MM.1S (cell line): Measurements from ENCODE around the gene PTCHD4.

Source experiments
- DNase-seq: peaks from one replicate; pipeline ENCODE4 v3.0.0-alpha.2; 2015
- H2AFZ ChIP-seq: fragments of 300-600 bp; sonication (generic); 2 replicates; pipeline ENCODE4 v1.6.0; 2016; ENCODE audit warnings: antibody characterized with exemption, low read length
- H3F3A ChIP-seq: fragments of 300-600 bp; sonication (generic); 2 replicates; pipeline ENCODE4 v1.6.1; 2016; ENCODE audit warnings: mild to moderate bottlenecking, antibody characterized with exemption, low read length, moderate library complexity, mixed read lengths; ENCODE audit not compliant: insufficient read depth
- H3K27ac ChIP-seq: fragments of 300-600 bp; sonication (generic); 2 replicates; pipeline ENCODE4 v1.5.1; 2016; ENCODE audit warnings: mild to moderate bottlenecking, low read length
- H3K27me3 ChIP-seq: fragments of 300-600 bp; sonication (generic); replicated peaks from 2 replicates; pipeline ENCODE4 v1.6.0; 2016; ENCODE audit warnings: low read length; ENCODE audit not compliant: insufficient read depth
- H3K36me3 ChIP-seq: fragments of 300-600 bp; sonication (generic); replicated peaks from 2 replicates; pipeline ENCODE4 v1.6.1; 2016; ENCODE audit warnings: mild to moderate bottlenecking, low read length, mixed read lengths; ENCODE audit not compliant: insufficient read depth
- H3K4me1 ChIP-seq: fragments of 300-600 bp; sonication (generic); 2 replicates; pipeline ENCODE4 v1.6.1; 2016; ENCODE audit warnings: low read length, mixed read lengths
- H3K4me2 ChIP-seq: fragments of 300-600 bp; sonication (generic); 2 replicates; pipeline ENCODE4 v1.6.0; 2016; ENCODE audit warnings: low read depth, low read length
- H3K4me3 ChIP-seq: fragments of 300-600 bp; sonication (generic); 2 replicates; pipeline ENCODE4 v1.5.1; 2016; ENCODE audit warnings: low read length, mixed read lengths
- H3K79me2 ChIP-seq: fragments of 300-600 bp; sonication (generic); 2 replicates; pipeline ENCODE4 v1.6.1; 2016; ENCODE audit warnings: mixed run types, low read length, mixed read lengths
- H3K9ac ChIP-seq: fragments of 300-600 bp; sonication (generic); 2 replicates; pipeline ENCODE4 v1.6.1; 2016; ENCODE audit warnings: low read length, mixed read lengths
- H3K9me2 ChIP-seq: fragments of 300-600 bp; sonication (generic); replicated peaks from 2 replicates; pipeline ENCODE4 v1.6.1; 2016; ENCODE audit warnings: mild to moderate bottlenecking, low read length, mixed read lengths; ENCODE audit not compliant: insufficient read depth
- H3K9me3 ChIP-seq: fragments of 300-600 bp; sonication (generic); replicated peaks from 2 replicates; pipeline ENCODE4 v1.6.1; 2016; ENCODE audit warnings: mild to moderate bottlenecking, low read length, mixed read lengths; ENCODE audit not compliant: insufficient read depth
- H4K20me1 ChIP-seq: fragments of 300-600 bp; sonication (generic); 2 replicates; pipeline ENCODE4 v1.6.1; 2016; ENCODE audit warnings: mild to moderate bottlenecking, low read length, moderate library complexity, mixed read lengths; ENCODE audit not compliant: insufficient read depth
- CTCF ChIP-seq: fragments of 300-600 bp; sonication (generic); IDR thresholded peaks from 2 replicates; pipeline ENCODE4 v1.5.1; 2016; ENCODE audit warnings: antibody characterized with exemption, low read length, mixed read lengths
- EZH2 ChIP-seq: fragments of 300-600 bp; sonication (generic); optimal IDR thresholded peaks from 2 replicates; pipeline ENCODE3; 2017; ENCODE audit warnings: low read depth, mild to moderate bottlenecking, antibody characterized with exemption, low read length, mixed read lengths
- EZH2phosphoT487 ChIP-seq: fragments of 300-600 bp; sonication (generic); IDR thresholded peaks from 2 replicates; pipeline ENCODE4 v1.6.1; 2018; ENCODE audit warnings: antibody characterized with exemption, low read length

PTCHD4 gene

GRCh38 chr6:48069280-48069679 is 41.7 kb downstream of the PTCHD4 start:
- H3K36me3 ChIP-seq = no peaks in the 10 kb centered on the region
- H3K4me2 ChIP-seq = no peak overlapping the region
- DNase-seq = no peak

GRCh38 chr6:48068278-48069251 is 42.4 kb downstream of the PTCHD4 start:
- Histone ChIP-seq H3K36me3 (no peaks in the 10 kb centered on the region), H3F3A (no peaks in the 10 kb centered on the region), H3K4me1 (no peaks in the 10 kb centered on the region), H3K9ac (no peak overlapping the region), H4K20me1 (no peaks in the 10 kb centered on the region), H3K4me3 (no peak overlapping the region), H3K79me2 (no peaks in the 10 kb centered on the region), H2AFZ (no peak overlapping the region), H3K27me3 (no peaks in the 10 kb centered on the region), H3K9me2 (no peaks in the 10 kb centered on the region), H3K4me2 (no peak overlapping the region), H3K27ac (no peak overlapping the region), H3K9me3 (no peaks in the 10 kb centered on the region)
- DNase-seq = no peak
- TF ChIP-seq CTCF = no peak
- TF ChIP-seq EZH2phosphoT487 = no peak
- TF ChIP-seq EZH2 = no peak

More at GRCh38 chr6:48069280-48069679, 41.7 kb downstream of the PTCHD4 start:
- H4K20me1 ChIP-seq = no peaks in the 10 kb centered on the region
- no peaks in the 10 kb centered on the region for H3K27me3 ChIP-seq
- TF ChIP-seq EZH2 (no peak), EZH2phosphoT487 (no peak), CTCF (no peak)
- no peaks in the 10 kb centered on the region for H3K9me3 ChIP-seq
- H3K79me2 ChIP-seq = no peaks in the 10 kb centered on the region
- no peak overlapping the region for H3K4me3 ChIP-seq
- no peak overlapping the region for H3K27ac ChIP-seq
- H3K9me2 ChIP-seq = no peaks in the 10 kb centered on the region
- no peaks in the 10 kb centered on the region for H3F3A ChIP-seq
- H3K9ac ChIP-seq = no peak overlapping the region
- no peak overlapping the region for H2AFZ ChIP-seq
- no peaks in the 10 kb centered on the region for H3K4me1 ChIP-seq

GRCh38 chr6:48067886-48068277 is 43.1 kb downstream of the PTCHD4 start:
- Histone ChIP-seq H3K79me2 (no peaks in the 10 kb centered on the region), H3K4me1 (no peaks in the 10 kb centered on the region), H3K36me3 (no peaks in the 10 kb centered on the region), H3K9me2 (no peaks in the 10 kb centered on the region), H3K27me3 (no peaks in the 10 kb centered on the region), H3K4me3 (no peak overlapping the region), H2AFZ (no peak overlapping the region), H3K27ac (no peak overlapping the region), H3K9me3 (no peaks in the 10 kb centered on the region), H3K4me2 (no peak overlapping the region), H3F3A (no peaks in the 10 kb centered on the region), H4K20me1 (no peaks in the 10 kb centered on the region), H3K9ac (no peak overlapping the region)
- no peak for TF ChIP-seq EZH2
- TF ChIP-seq EZH2phosphoT487 = no peak
- TF ChIP-seq CTCF = no peak
- no peak for DNase-seq
